T-cell (primary cell): Measurements from ENCODE around the gene GOLGA8S. TPM values are rescaled to one million over a fixed set of nuclear protein-coding genes. Genes with fewer than 3 reads are reported as not detected.
"Not testable (repeated sequence)": the region's sequence is repeated elsewhere in the genome, so short reads cannot be mapped to it uniquely, and the experiment has no call there.

Experiments used
- ATAC-seq, 4 experiments: fragments of 200-7000 bp in 3 of 4; fragments of 150-1000 bp in 1 of 4; cut with Tn5 transposase; replicated peaks in 1 of 4; 1 replicate in 3 of 4; 2 replicates in 1 of 4; pipeline ENCODE4 v1.10.0; 2021; ENCODE audit warnings: moderate library complexity in 3 of 4, mild to moderate bottlenecking in 2 of 4, moderate number of reproducible peaks in 1 of 4
- CTCF ChIA-PET, 2 donors: fragments of 300-600 bp; sonication (Branson Sonifier 250); formaldehyde crosslinking; loops; one replicate each; lab custom pipeline; 2022; ENCODE audit warnings: antibody characterized with exemption in 2 of 2; lab: Charles Lee
- POLR2A ChIA-PET, 2 donors: fragments of 300-600 bp; sonication (Branson Sonifier 250); formaldehyde crosslinking; loops; one replicate each; lab custom pipeline; 2022; ENCODE audit warnings: antibody characterized with exemption in 2 of 2; lab: Charles Lee
- DNase-seq, 35 experiments: peaks; one replicate each; pipeline versions ENCODE4 v3.0.0 to v3.0.0-alpha.2; 2013 to 2023
- H3K27ac ChIP-seq: one replicate; pipeline ENCODE4 v1.5.1; 2013; ENCODE audit warnings: low read length
- H3K27me3 ChIP-seq, 2 experiments: replicated peaks in 1 of 2; 1 replicate in 1 of 2; 2 replicates in 1 of 2; pipeline versions ENCODE4 v1.6.1 to v1.7.0; 2013; ENCODE audit warnings: low read length in 1 of 2, mixed read lengths in 1 of 2; ENCODE audit not compliant: control insufficient read depth in 2 of 2, insufficient read depth in 2 of 2; ENCODE audit errors: extremely low read depth in 1 of 2
- H3K36me3 ChIP-seq, 2 donors: 1 replicate in 1 of 2; 2 replicates in 1 of 2; pipeline versions ENCODE4 v1.6.1 to v1.7.0; 2013; ENCODE audit warnings: low read length in 1 of 2; ENCODE audit not compliant: control insufficient read depth in 2 of 2, insufficient read depth in 1 of 2; ENCODE audit errors: extremely low read depth in 1 of 2
- H3K4me1 ChIP-seq, 2 experiments: 1 replicate in 1 of 2; 2 replicates in 1 of 2; pipeline versions ENCODE4 v1.6.1 to v1.7.0; 2013; ENCODE audit warnings: low read length in 2 of 2, mixed read lengths in 1 of 2; ENCODE audit not compliant: insufficient read depth in 2 of 2, control insufficient read depth in 1 of 2; ENCODE audit errors: extremely low read depth in 1 of 2
- H3K4me3 ChIP-seq, 2 donors: 1 replicate in 1 of 2; 2 replicates in 1 of 2; pipeline versions ENCODE4 v1.5.1 to v1.7.0; 2013; ENCODE audit warnings: mild to moderate bottlenecking in 2 of 2, low read length in 1 of 2, moderate library complexity in 1 of 2; ENCODE audit not compliant: control insufficient read depth in 1 of 2; ENCODE audit errors: extremely low read depth in 1 of 2
- H3K9me3 ChIP-seq: 2 replicates; pipeline ENCODE4 v1.7.0; 2013
- H3K27ac Mint-ChIP-seq, 2 donors: one replicate each; pipeline ENCODE4 v1.8.0; 2020 to 2021; ENCODE audit warnings: mild to moderate bottlenecking in 2 of 2, mixed read lengths in 2 of 2
- H3K27me3 Mint-ChIP-seq, 2 donors: one replicate each; pipeline ENCODE4 v1.8.0; 2021 to 2022; ENCODE audit warnings: mixed read lengths in 2 of 2
- H3K36me3 Mint-ChIP-seq: one replicate; pipeline ENCODE4 v1.8.0; 2021; ENCODE audit warnings: mixed read lengths
- H3K4me1 Mint-ChIP-seq, 3 donors: one replicate each; pipeline ENCODE4 v1.8.0; 2020 to 2022; ENCODE audit warnings: mixed read lengths in 3 of 3, mild to moderate bottlenecking in 1 of 3
- H3K4me3 Mint-ChIP-seq, 3 donors: one replicate each; pipeline ENCODE4 v1.8.0; 2020 to 2022; ENCODE audit warnings: mild to moderate bottlenecking in 3 of 3, mixed read lengths in 3 of 3, moderate library complexity in 3 of 3
- H3K9me3 Mint-ChIP-seq, 3 donors: one replicate each; pipeline ENCODE4 v1.8.0; 2020 to 2022; ENCODE audit warnings: mixed read lengths in 3 of 3
- WGBS: methylation state at CpG from one replicate; pipeline ENCODE4 v1.1.5; 2013; ENCODE audit warnings: missing lambda C conversion rate; ENCODE audit not compliant: insufficient coverage; 5-methylcytosine and 5-hydroxymethylcytosine counted together
- total RNA-seq, 35 experiments: library from RNA in 6 of 35; stranded (reverse) in 6 of 35; fragments of 120-200 nt in 1 of 35; gene quantifications; one replicate each; pipeline versions ENCODE4 v1.2.1 to v1.2.4 and lab custom pipeline; 2013 to 2026

The GOLGA8S gene
- total RNA-seq, 5 donors from 2014 or later (not counting 1 experiment from before 2014, with no cell fraction given): 0.30 to 0.60 (median 0.32) TPM

DNA sequence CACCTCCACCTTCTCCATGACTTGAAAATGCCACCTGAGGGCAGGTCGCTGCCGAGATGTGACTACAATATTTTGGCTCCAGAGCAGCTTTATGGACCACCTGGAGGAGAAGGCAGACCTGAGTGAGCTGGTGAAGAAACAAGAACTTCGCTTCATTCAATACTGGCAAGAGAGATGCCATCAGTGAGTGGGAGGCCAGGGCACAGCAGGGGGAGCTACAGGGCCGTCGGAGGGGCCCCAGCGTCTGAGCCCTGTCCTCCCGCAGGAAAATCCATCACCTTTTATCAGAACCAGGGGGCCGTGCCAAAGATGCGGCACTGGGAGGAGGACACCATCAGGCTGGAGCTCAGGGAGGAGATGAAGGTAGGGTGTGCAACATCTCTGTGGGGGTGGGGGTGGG, 9.7 kb downstream of the GOLGA8S start:
- H3K27me3 Mint-ChIP-seq, H3K27me3 ChIP-seq, H3K9me3 Mint-ChIP-seq, H3K4me1 Mint-ChIP-seq, DNase-seq, POLR2A ChIA-PET, H3K27ac ChIP-seq, H3K4me3 ChIP-seq, H3K36me3 ChIP-seq, H3K4me1 ChIP-seq, H3K4me3 Mint-ChIP-seq, CTCF ChIA-PET, ATAC-seq, H3K27ac Mint-ChIP-seq, H3K9me3 ChIP-seq, H3K36me3 Mint-ChIP-seq: not testable (repeated sequence)
- WGBS: 80% methylated on average over 1 of the region's 9 CpGs

GRCh38 chr15:23370578-23370977, 16.0 kb downstream of the GOLGA8S start:
- no CpG with 5 or more reads among the region's 2 CpGs for WGBS
- ChIA-PET CTCF (no interaction called here), POLR2A (no interaction called here)
- Histone ChIP-seq H3K36me3 (no peaks in the 10 kb centered on the region), H3K9me3 (no peaks in the 10 kb centered on the region), H3K4me1 (no peaks in the 10 kb centered on the region), H3K4me3 (no peak overlapping the region), H3K27ac (no peak overlapping the region), H3K27me3 (peaks cover 0 to 5% of the 10 kb centered on the region in 2 experiments)
- Mint-ChIP-seq H3K4me1 (no peaks in the 10 kb centered on the region), H3K36me3 (no peaks in the 10 kb centered on the region), H3K27me3 (peaks cover 3 to 5% of the 10 kb centered on the region in 2 donors), H3K27ac (no peak overlapping the region), H3K9me3 (no peaks in the 10 kb centered on the region), H3K4me3 (no peak overlapping the region)
- ATAC-seq: no peak
- DNase-seq: no peak

- H3K27me3 ChIP-seq, H3K9me3 ChIP-seq, H3K4me3 Mint-ChIP-seq, H3K36me3 ChIP-seq, H3K27ac ChIP-seq, DNase-seq, H3K27ac Mint-ChIP-seq, H3K4me1 ChIP-seq, H3K27me3 Mint-ChIP-seq, H3K4me3 ChIP-seq, H3K9me3 Mint-ChIP-seq, H3K4me1 Mint-ChIP-seq, ATAC-seq, H3K36me3 Mint-ChIP-seq, CTCF ChIA-PET, POLR2A ChIA-PET: not testable (repeated sequence)
- no CpG with 5 or more reads among the region's 4 CpGs for WGBS
Observed at GRCh38 chr15:23371134-23371533, 16.6 kb downstream of the GOLGA8S start.

GRCh38 chr15:23371868-23372267, 17.3 kb downstream of the GOLGA8S start:
- ATAC-seq, H3K4me3 Mint-ChIP-seq, H3K9me3 Mint-ChIP-seq, H3K4me1 ChIP-seq, H3K27ac Mint-ChIP-seq, DNase-seq, POLR2A ChIA-PET, H3K27me3 ChIP-seq, CTCF ChIA-PET, H3K36me3 ChIP-seq, H3K27me3 Mint-ChIP-seq, H3K36me3 Mint-ChIP-seq, H3K4me3 ChIP-seq, H3K27ac ChIP-seq, H3K9me3 ChIP-seq, H3K4me1 Mint-ChIP-seq: not testable (repeated sequence)
- WGBS: no CpG with 5 or more reads among the region's 3 CpGs

GRCh38 chr15:23372284-23372683, 17.7 kb downstream of the GOLGA8S start:
- Histone ChIP-seq H3K36me3 (no peaks in the 10 kb centered on the region), H3K27ac (no peak overlapping the region), H3K4me3 (no peak overlapping the region), H3K27me3 (peaks cover 0 to 5% of the 10 kb centered on the region in 2 experiments), H3K9me3 (no peaks in the 10 kb centered on the region), H3K4me1 (no peaks in the 10 kb centered on the region)
- H3K4me1 Mint-ChIP-seq: no peaks in the 10 kb centered on the region
- H3K27me3 Mint-ChIP-seq: peaks cover 3 to 5% of the 10 kb centered on the region in 2 donors
- ChIA-PET POLR2A (no interaction called here), CTCF (no interaction called here)
- DNase-seq (no peak), ATAC-seq (no peak)
- WGBS: 100% methylated on average over 3 of the region's 15 CpGs
- no peaks in the 10 kb centered on the region for H3K9me3 Mint-ChIP-seq
- H3K27ac Mint-ChIP-seq: no peak overlapping the region
- no peak overlapping the region for H3K4me3 Mint-ChIP-seq
- H3K36me3 Mint-ChIP-seq: no peaks in the 10 kb centered on the region

- H3K9me3 ChIP-seq, H3K9me3 Mint-ChIP-seq, CTCF ChIA-PET, ATAC-seq, H3K36me3 Mint-ChIP-seq, H3K27ac ChIP-seq, POLR2A ChIA-PET, DNase-seq, H3K4me3 Mint-ChIP-seq, H3K36me3 ChIP-seq, H3K27me3 ChIP-seq, H3K4me3 ChIP-seq, H3K27me3 Mint-ChIP-seq, H3K4me1 Mint-ChIP-seq, H3K4me1 ChIP-seq, H3K27ac Mint-ChIP-seq: not testable (repeated sequence)
- whole genome bisulfite sequencing: 94% methylated on average over 25 of the region's 40 CpGs
Observed at GRCh38 chr15:23372891-23373600, 18.5 kb downstream of the GOLGA8S start.

DNA sequence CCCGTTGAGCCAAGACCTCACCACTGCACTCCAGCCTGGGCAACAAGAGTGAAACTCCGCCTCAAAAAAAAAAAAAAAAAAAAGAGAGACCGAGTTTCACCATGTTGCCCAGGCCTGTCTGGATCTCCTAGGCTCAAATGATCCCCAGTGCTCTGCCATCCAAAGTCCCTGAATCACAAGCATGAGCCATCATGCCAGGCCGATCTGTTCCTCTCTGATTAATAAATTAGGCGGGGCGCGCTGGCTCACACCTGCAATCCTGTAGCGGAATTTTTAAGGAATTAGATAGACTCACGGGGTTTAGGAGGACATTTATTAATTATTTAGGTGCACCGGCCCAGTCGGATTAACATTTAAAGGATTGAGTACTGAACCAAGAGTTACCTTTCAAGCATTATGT, 19.7 kb downstream of the GOLGA8S start:
- H3K4me3 ChIP-seq, H3K27me3 ChIP-seq, H3K9me3 Mint-ChIP-seq, H3K27me3 Mint-ChIP-seq, H3K9me3 ChIP-seq, H3K36me3 ChIP-seq, H3K27ac Mint-ChIP-seq, ATAC-seq, CTCF ChIA-PET, H3K4me1 Mint-ChIP-seq, H3K4me3 Mint-ChIP-seq, DNase-seq, H3K27ac ChIP-seq, POLR2A ChIA-PET, H3K4me1 ChIP-seq, H3K36me3 Mint-ChIP-seq: not testable (repeated sequence)
- WGBS: 85% methylated on average over 5 of the region's 11 CpGs
